Fibroblast of the aortic adventitia (primary cell): Measurements from ENCODE around the gene TMEM30A. TPM values are rescaled to one million over a fixed set of nuclear protein-coding genes. Genes with fewer than 3 reads are reported as not detected.

Source experiments
- DNase-seq: peaks from one replicate; pipeline ENCODE4 v3.0.0-alpha.2; 2010; ENCODE audit warnings: low read depth
- H3K4me3 ChIP-seq: 2 replicates; pipeline ENCODE4 v1.5.1; 2011; ENCODE audit warnings: low read depth, mild to moderate bottlenecking, control low read depth, low read length, moderate library complexity
- CTCF ChIP-seq: IDR thresholded peaks from 2 replicates; pipeline ENCODE4 v1.5.1; 2011; ENCODE audit warnings: mild to moderate bottlenecking, low read length, control low read depth, inconsistent platforms; ENCODE audit not compliant: insufficient read depth
- total RNA-seq: library from RNA; depleted of rRNA; stranded (reverse); fragments of >200 nt; gene quantifications from 2 replicates; pipeline ENCODE4 v1.2.3, GENCODE V29; 2012; ENCODE audit warnings: low replicate concordance

The TMEM30A gene
- total RNA-seq, 1 donor: 136 TPM

GRCh38 chr6:75280131-75280855, 4.3 kb downstream of the TMEM30A start:
- H3K4me3 ChIP-seq: peak overlapping the region; percentile 6
- DNase-seq: peak; percentile 49
- no peak for TF ChIP-seq CTCF

GRCh38 chr6:75279418-75279817, 5.2 kb downstream of the TMEM30A start:
- TF ChIP-seq CTCF: no peak
- H3K4me3 ChIP-seq: no peak overlapping the region
- peak; percentile 56 for DNase-seq

GRCh38 chr6:75278474-75279077, 6.0 kb downstream of the TMEM30A start:
- H3K4me3 ChIP-seq: no peak overlapping the region

GRCh38 chr6:75275067-75275466, 9.5 kb downstream of the TMEM30A start:
- TF ChIP-seq CTCF: no peak
- H3K4me3 ChIP-seq: no peak overlapping the region
- DNase-seq: peak; percentile 44

More at GRCh38 chr6:75278474-75279077, 6.0 kb downstream of the TMEM30A start:
- no peak for DNase-seq
- TF ChIP-seq CTCF: no peak

GRCh38 chr6:75273009-75273408, 11.6 kb downstream of the TMEM30A start:
- DNase-seq: no peak
- no peak for TF ChIP-seq CTCF

GRCh38 chr6:75272145-75272840, 12.3 kb downstream of the TMEM30A start:
- peak; percentile 51 for DNase-seq
- TF ChIP-seq CTCF: no peak

More at GRCh38 chr6:75273009-75273408, 11.6 kb downstream of the TMEM30A start:
- H3K4me3 ChIP-seq: no peak overlapping the region

More at GRCh38 chr6:75272145-75272840, 12.3 kb downstream of the TMEM30A start:
- H3K4me3 ChIP-seq: no peak overlapping the region
